Stimulated activated memory B cell treated with anti-CD40 and anti-IgM and Interleukin-4, amounts not matched to agents 10 μg/mL and 1 μg/mL and 100 μg/mL, for 72 hours (primary cell): ENCODE results near the gene PMS2.
"Not testable (repeated sequence)": the region's sequence is repeated elsewhere in the genome, so short reads cannot be mapped to it uniquely, and the experiment has no call there.

ENCODE experiments used
- ATAC-seq: fragments of 150-1000 bp; cut with Tn5 transposase; 2 replicates; pipeline ENCODE4 v1.10.0; 2021
- H3K27ac Mint-ChIP-seq: one replicate; pipeline ENCODE4 v1.8.0; 2022; ENCODE audit warnings: mild to moderate bottlenecking, mixed read lengths
- H3K27me3 Mint-ChIP-seq: one replicate; pipeline ENCODE4 v1.8.0; 2022; ENCODE audit warnings: mixed read lengths
- H3K36me3 Mint-ChIP-seq: one replicate; pipeline ENCODE4 v1.8.0; 2022; ENCODE audit warnings: mixed read lengths
- H3K4me1 Mint-ChIP-seq: one replicate; pipeline ENCODE4 v1.8.0; 2022; ENCODE audit warnings: mixed read lengths
- H3K4me3 Mint-ChIP-seq: one replicate; pipeline ENCODE4 v1.8.0; 2022; ENCODE audit warnings: mild to moderate bottlenecking, moderate library complexity, mixed read lengths
- H3K9me3 Mint-ChIP-seq: one replicate; pipeline ENCODE4 v1.8.0; 2022; ENCODE audit warnings: mixed read lengths

Gene PMS2, protein sequence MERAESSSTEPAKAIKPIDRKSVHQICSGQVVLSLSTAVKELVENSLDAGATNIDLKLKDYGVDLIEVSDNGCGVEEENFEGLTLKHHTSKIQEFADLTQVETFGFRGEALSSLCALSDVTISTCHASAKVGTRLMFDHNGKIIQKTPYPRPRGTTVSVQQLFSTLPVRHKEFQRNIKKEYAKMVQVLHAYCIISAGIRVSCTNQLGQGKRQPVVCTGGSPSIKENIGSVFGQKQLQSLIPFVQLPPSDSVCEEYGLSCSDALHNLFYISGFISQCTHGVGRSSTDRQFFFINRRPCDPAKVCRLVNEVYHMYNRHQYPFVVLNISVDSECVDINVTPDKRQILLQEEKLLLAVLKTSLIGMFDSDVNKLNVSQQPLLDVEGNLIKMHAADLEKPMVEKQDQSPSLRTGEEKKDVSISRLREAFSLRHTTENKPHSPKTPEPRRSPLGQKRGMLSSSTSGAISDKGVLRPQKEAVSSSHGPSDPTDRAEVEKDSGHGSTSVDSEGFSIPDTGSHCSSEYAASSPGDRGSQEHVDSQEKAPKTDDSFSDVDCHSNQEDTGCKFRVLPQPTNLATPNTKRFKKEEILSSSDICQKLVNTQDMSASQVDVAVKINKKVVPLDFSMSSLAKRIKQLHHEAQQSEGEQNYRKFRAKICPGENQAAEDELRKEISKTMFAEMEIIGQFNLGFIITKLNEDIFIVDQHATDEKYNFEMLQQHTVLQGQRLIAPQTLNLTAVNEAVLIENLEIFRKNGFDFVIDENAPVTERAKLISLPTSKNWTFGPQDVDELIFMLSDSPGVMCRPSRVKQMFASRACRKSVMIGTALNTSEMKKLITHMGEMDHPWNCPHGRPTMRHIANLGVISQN

GRCh38 chr7:6008668-6009611 lies at the start of gene PMS2, which contains the start of gene AIMP2:
Gene PMS2 (minus strand): TSS chr7:6009049. CDS start chr7:6009019, 30 bp downstream.
Gene AIMP2 (plus strand): TSS chr7:6009272. CDS start chr7:6009364, 92 bp downstream.
- peak within 1 kb of the TSS; percentile 94 for H3K27ac Mint-ChIP-seq
- no peaks in the 10 kb centered on the region for H3K27me3 Mint-ChIP-seq
- H3K9me3 Mint-ChIP-seq, result no peaks in the 10 kb centered on the region
- peaks cover 11% of the 10 kb centered on the region for H3K36me3 Mint-ChIP-seq
- peak within 1 kb of the TSS; percentile 92 for H3K4me3 Mint-ChIP-seq
- H3K4me1 Mint-ChIP-seq, result peaks cover 42% of the 10 kb centered on the region
- peak; percentile 98 for ATAC-seq

DNA sequence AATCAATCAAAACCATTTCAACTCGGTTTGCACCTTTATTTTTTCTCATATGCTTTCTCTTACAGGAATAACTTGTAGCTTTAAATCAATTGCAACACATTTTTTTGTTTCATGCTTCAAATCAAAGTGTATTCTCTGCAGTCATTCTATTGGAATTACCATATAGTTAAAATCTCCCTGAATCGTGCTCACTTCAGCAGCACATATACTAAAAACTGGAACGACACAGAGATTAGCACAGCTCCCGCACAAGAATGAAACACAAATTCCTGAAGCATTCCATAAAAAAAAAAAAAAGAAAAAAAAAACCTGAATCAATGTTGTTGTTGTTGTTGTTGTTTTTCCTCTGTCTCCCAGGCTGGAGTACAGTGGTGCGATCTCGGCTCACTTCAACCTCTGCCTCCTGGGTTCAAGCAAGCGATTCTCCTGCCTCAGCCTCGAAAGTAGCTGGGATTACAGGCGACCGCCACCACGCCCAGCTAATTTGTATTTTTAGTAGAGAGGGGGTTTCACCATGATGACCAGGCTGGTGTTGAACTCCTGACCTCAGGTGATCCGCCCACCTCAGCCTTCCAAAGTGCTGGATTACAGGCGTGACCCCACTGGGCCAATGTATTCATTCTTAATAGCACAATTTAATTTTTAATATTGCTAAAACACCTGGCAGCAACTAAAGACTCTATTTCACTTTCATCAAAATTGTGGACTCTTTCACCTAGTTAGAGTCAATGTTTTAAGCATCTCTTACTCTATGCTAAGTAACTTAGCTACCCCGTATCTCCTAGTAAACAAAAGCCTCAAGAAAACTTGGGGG lies 48.7 kb upstream of the PMS2 start:
- H3K27ac Mint-ChIP-seq, result peak overlapping the region; percentile 89
- H3K4me3 Mint-ChIP-seq, result peak overlapping the region; percentile 97
- H3K36me3 Mint-ChIP-seq, result peaks cover 14% of the 10 kb centered on the region
- ATAC-seq, result no peak
- H3K9me3 Mint-ChIP-seq, result no peaks in the 10 kb centered on the region
- peaks cover 20% of the 10 kb centered on the region for H3K4me1 Mint-ChIP-seq
- no peaks in the 10 kb centered on the region for H3K27me3 Mint-ChIP-seq

GRCh38 chr7:6056616-6057015 lies 47.8 kb upstream of the PMS2 start:
- Mint-ChIP-seq H3K9me3 (no peaks in the 10 kb centered on the region), H3K27me3 (no peaks in the 10 kb centered on the region), H3K4me1 (peaks cover 20% of the 10 kb centered on the region), H3K27ac (no peak overlapping the region), H3K4me3 (no peak overlapping the region), H3K36me3 (peaks cover 14% of the 10 kb centered on the region)
- no peak for ATAC-seq

DNA sequence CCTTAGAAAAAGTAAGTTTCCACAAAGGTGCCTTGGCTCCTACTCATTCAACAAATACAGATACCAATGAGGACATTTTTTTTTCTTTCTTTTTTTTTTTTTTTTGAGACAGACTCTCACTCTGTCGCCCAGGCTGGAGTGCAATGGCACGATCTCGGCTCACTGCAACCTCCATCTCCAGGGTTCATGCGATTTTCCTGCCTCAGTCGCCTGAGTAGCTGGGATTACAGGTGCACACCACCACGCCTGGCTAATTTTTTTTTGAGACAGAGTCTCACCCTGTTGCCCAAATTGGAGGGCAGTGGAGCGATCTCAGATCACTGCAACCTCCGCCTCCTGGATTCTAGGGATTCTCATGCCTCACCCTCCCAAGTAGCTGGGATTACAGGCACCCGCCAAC lies 42.3 kb upstream of the PMS2 start:
- not testable (repeated sequence) for H3K27ac Mint-ChIP-seq, H3K9me3 Mint-ChIP-seq, H3K4me1 Mint-ChIP-seq, ATAC-seq, H3K27me3 Mint-ChIP-seq, H3K4me3 Mint-ChIP-seq
- H3K36me3 Mint-ChIP-seq, result peaks cover 28% of the 10 kb centered on the region

DNA sequence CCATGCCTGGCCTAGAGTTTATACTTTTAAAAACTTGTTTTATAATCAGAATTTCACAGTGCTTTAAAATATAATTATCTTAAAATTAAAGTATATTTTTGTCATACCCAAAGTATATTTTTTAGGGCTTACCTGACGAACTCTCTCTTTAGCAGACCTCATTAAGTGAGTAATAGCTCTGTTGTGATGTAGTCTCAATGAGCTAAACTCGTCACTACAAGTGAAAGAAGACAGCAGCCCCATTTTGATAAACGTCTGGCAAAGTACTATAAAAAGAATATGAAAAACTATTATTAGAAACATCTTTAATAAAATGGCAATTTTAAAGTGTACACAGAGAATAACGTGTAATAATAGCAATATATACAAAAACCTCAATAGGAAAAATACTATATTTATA lies 40.9 kb upstream of the PMS2 start:
- H3K9me3 Mint-ChIP-seq, result no peaks in the 10 kb centered on the region
- no peak for ATAC-seq
- H3K27ac Mint-ChIP-seq, result no peak overlapping the region
- H3K27me3 Mint-ChIP-seq, result no peaks in the 10 kb centered on the region
- H3K4me1 Mint-ChIP-seq, result no peaks in the 10 kb centered on the region
- no peak overlapping the region for H3K4me3 Mint-ChIP-seq
- H3K36me3 Mint-ChIP-seq, result peaks cover 26% of the 10 kb centered on the region

GRCh38 chr7:6035686-6036085 lies 26.8 kb upstream of the PMS2 start:
- peaks cover 52% of the 10 kb centered on the region for H3K36me3 Mint-ChIP-seq

GRCh38 chr7:6035165-6035564 lies 26.3 kb upstream of the PMS2 start:
- H3K4me3 Mint-ChIP-seq, result no peak overlapping the region
- H3K27ac Mint-ChIP-seq, result no peak overlapping the region
- no peaks in the 10 kb centered on the region for H3K27me3 Mint-ChIP-seq
- H3K36me3 Mint-ChIP-seq, result peaks cover 47% of the 10 kb centered on the region
- H3K9me3 Mint-ChIP-seq, result no peaks in the 10 kb centered on the region
- H3K4me1 Mint-ChIP-seq, result no peaks in the 10 kb centered on the region
- ATAC-seq, result no peak

More at GRCh38 chr7:6035686-6036085, 26.8 kb upstream of the PMS2 start:
- Mint-ChIP-seq H3K4me1 (no peaks in the 10 kb centered on the region), H3K27me3 (no peaks in the 10 kb centered on the region), H3K27ac (no peak overlapping the region), H3K4me3 (no peak overlapping the region), H3K9me3 (no peaks in the 10 kb centered on the region)
- ATAC-seq, result no peak

GRCh38 chr7:6032641-6033040 lies 23.8 kb upstream of the PMS2 start:
- Mint-ChIP-seq H3K4me3 (no peak overlapping the region), H3K36me3 (peaks cover 48% of the 10 kb centered on the region), H3K27ac (peak overlapping the region; percentile 37), H3K27me3 (no peaks in the 10 kb centered on the region), H3K9me3 (no peaks in the 10 kb centered on the region), H3K4me1 (no peaks in the 10 kb centered on the region)
- no peak for ATAC-seq

DNA sequence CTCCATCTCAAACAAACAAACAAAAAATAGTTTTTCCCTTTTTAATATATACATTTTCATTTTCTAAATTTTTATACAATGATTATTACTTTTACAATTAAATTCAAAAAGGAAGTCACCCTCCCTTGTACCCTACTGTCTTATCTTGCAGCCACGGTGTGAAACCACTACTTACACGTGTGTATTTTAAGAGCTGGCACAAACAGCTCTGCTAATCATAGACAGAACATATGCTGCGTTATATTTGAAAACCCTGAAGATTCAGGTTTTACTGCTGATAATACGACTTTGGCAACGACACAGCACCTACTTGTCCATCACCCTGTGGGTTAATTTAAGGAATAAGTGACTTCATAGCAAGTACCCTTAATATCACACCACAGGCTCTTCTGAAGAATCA lies 23.3 kb upstream of the PMS2 start:
- no peaks in the 10 kb centered on the region for H3K27me3 Mint-ChIP-seq
- no peak overlapping the region for H3K4me3 Mint-ChIP-seq
- no peaks in the 10 kb centered on the region for H3K9me3 Mint-ChIP-seq
- no peak overlapping the region for H3K27ac Mint-ChIP-seq
- ATAC-seq, result no peak
- H3K36me3 Mint-ChIP-seq, result peaks cover 53% of the 10 kb centered on the region
- peaks cover 4% of the 10 kb centered on the region for H3K4me1 Mint-ChIP-seq

DNA sequence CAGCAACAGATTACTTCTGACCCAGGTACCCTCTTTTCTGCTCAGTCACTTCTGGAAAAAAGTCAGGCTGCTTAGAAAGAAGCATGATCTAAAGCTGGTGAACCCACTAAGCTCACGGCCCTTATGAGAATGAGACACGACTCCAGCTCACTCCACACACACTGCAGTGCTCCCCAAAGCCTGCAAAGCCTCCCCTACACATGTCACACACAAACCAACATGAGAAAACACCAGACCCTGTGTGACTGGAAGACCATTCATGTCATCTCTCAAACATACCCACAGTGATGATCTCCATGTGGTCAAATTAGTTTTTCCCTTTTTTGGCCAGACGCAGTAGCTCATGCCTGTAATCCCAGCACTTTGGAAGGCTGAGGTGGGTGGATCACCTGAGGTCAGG lies 22.7 kb upstream of the PMS2 start:
- Mint-ChIP-seq H3K4me3 (no peak overlapping the region), H3K4me1 (peaks cover 10% of the 10 kb centered on the region), H3K27ac (no peak overlapping the region), H3K36me3 (peaks cover 58% of the 10 kb centered on the region), H3K27me3 (no peaks in the 10 kb centered on the region), H3K9me3 (no peaks in the 10 kb centered on the region)
- no peak for ATAC-seq

DNA sequence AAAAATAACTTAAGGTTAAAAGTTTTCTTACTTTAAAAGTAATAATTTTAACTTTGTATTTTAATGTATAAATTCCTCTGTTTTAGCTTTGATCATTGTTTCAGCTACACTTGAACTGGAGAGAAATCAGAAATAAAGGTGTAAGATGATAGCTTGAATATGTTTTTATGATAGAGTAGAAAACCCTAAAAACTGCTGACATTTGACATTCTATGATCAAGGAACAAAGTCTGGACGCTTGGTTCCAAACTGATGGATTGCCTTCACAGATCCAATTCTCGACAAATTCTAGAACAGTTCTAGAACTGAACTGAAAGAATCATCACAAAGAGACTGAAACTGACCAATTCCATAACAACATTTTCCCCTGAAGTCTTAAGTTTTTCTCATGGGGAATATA lies 22.1 kb upstream of the PMS2 start, which contains the start of gene ANKRD61:
Gene ANKRD61 (plus strand): TSS at position 389 of the 400 bp plus-strand sequence. CDS start 0 bp downstream, at position 389.
- H3K4me3 Mint-ChIP-seq, result no peak within 1 kb of the TSS
- ATAC-seq, result no peak
- H3K27me3 Mint-ChIP-seq, result no peaks in the 10 kb centered on the region
- no peak within 1 kb of the TSS for H3K27ac Mint-ChIP-seq
- H3K36me3 Mint-ChIP-seq, result peaks cover 60% of the 10 kb centered on the region
- peaks cover 16% of the 10 kb centered on the region for H3K4me1 Mint-ChIP-seq
- H3K9me3 Mint-ChIP-seq, result no peaks in the 10 kb centered on the region

GRCh38 chr7:6028563-6028962 lies 19.7 kb upstream of the PMS2 start:
- Mint-ChIP-seq H3K9me3 (no peaks in the 10 kb centered on the region), H3K27me3 (no peaks in the 10 kb centered on the region), H3K4me1 (peaks cover 28% of the 10 kb centered on the region), H3K27ac (no peak overlapping the region), H3K4me3 (no peak overlapping the region), H3K36me3 (peaks cover 57% of the 10 kb centered on the region)
- ATAC-seq, result no peak

DNA sequence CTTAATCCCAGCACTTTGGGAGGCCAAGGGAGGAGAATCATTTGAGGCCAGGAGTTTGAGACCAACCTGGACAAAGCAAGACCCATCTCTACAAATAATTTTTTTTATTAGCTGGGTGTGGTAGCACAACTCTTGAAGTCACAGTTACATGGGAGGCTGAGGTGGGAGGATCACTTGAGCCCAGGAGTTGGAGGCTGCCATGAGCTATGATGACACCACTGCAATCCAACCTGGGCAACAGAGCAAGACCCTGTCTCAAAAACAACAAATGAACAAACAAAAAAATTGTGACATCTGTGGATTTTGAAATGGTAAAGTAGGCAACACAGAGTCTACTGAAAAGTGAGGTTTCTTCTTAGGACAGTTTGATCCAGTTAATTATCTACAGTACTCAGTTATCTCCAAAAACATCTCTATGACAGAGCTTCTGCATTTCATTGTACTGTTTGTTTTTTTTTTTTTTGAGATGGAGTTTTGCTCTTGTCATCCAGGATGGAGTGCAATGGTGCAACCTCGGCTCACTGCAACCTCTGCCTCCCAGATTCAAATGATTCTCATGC lies 19.0 kb upstream of the PMS2 start:
- Mint-ChIP-seq H3K9me3 (no peaks in the 10 kb centered on the region), H3K4me3 (no peak overlapping the region), H3K27ac (peak overlapping the region; percentile 87), H3K36me3 (peaks cover 60% of the 10 kb centered on the region), H3K4me1 (peaks cover 28% of the 10 kb centered on the region), H3K27me3 (no peaks in the 10 kb centered on the region)
- ATAC-seq, result no peak
